GM18519 (cell line): ENCODE results near the gene PRKD2.
A peak's percentile ranks its signal among the peaks of the same experiment; 100 is the strongest.

Experiments used
- ATAC-seq: cut with Tn5 transposase; IDR thresholded peaks from one replicate; pipeline ENCODE4 v1.9.1; 2021; ENCODE audit warnings: mild to moderate bottlenecking, moderate library complexity; ENCODE audit not compliant: unreplicated experiment, low FRiP score

Gene PRKD2

GRCh38 chr19:46670813-46671212 is 46.1 kb downstream of the PRKD2 start:
- ATAC-seq, result no peak

GRCh38 chr19:46668662-46669061 is 48.3 kb downstream of the PRKD2 start:
- ATAC-seq, result no peak

GRCh38 chr19:46665072-46665471 is 51.8 kb downstream of the PRKD2 start:
- ATAC-seq, result no peak

- ATAC-seq, result no peak
These were observed 55.0 kb downstream of the PRKD2 start for GRCh38 chr19:46661735-46662592.

- peak; percentile 86 for ATAC-seq
These were observed 55.7 kb downstream of the PRKD2 start, which contains the start of gene DACT3 for GRCh38 chr19:46661020-46661731. Gene DACT3, minus strand, starts transcription at chr19:46661182. Its CDS starts 118 bp downstream, at chr19:46661064.

GRCh38 chr19:46660551-46661019 is 56.3 kb downstream of the PRKD2 start:
- no peak for ATAC-seq

GRCh38 chr19:46660008-46660517 is 56.9 kb downstream of the PRKD2 start:
- ATAC-seq, result no peak

GRCh38 chr19:46659151-46660007 is 57.5 kb downstream of the PRKD2 start:
- ATAC-seq, result no peak

GRCh38 chr19:46656541-46656940 is 60.4 kb downstream of the PRKD2 start:
- ATAC-seq, result no peak

GRCh38 chr19:46654621-46655152 is 62.2 kb downstream of the PRKD2 start:
- no peak for ATAC-seq

GRCh38 chr19:46650445-46650844 is 66.5 kb downstream of the PRKD2 start:
- no peak for ATAC-seq

GRCh38 chr19:46648961-46649960 is 67.7 kb downstream of the PRKD2 start:
- ATAC-seq, result no peak

- ATAC-seq, result no peak
These were observed 68.6 kb downstream of the PRKD2 start for GRCh38 chr19:46648060-46648960.

- no peak for ATAC-seq
These were observed 70.5 kb downstream of the PRKD2 start for GRCh38 chr19:46646402-46646801.

GRCh38 chr19:46644720-46645119 is 72.2 kb downstream of the PRKD2 start:
- no peak for ATAC-seq

GRCh38 chr19:46640656-46641055 is 76.3 kb downstream of the PRKD2 start:
- ATAC-seq, result no peak

- ATAC-seq, result no peak
These were observed 77.3 kb downstream of the PRKD2 start for GRCh38 chr19:46639358-46640182.
